GM19025 (cell line): ENCODE measurements around the gene FRMD8.

Experiments
- ATAC-seq: cut with Tn5 transposase; IDR thresholded peaks from one replicate; pipeline ENCODE4 v1.9.1; 2021; ENCODE audit warnings: mild to moderate bottlenecking, low read depth, moderate library complexity; ENCODE audit not compliant: unreplicated experiment

The FRMD8 gene

GRCh38 chr11:65373839-65374580 is 12.4 kb upstream of the FRMD8 start:
- ATAC-seq: no peak

GRCh38 chr11:65375012-65375411 is 11.4 kb upstream of the FRMD8 start:
- no peak for ATAC-seq

GRCh38 chr11:65376138-65376713 is 10.2 kb upstream of the FRMD8 start:
- no peak for ATAC-seq

- no peak for ATAC-seq
Observed at GRCh38 chr11:65377036-65377435, 9.4 kb upstream of the FRMD8 start.

- ATAC-seq: no peak
Observed at GRCh38 chr11:65377777-65378176, 8.7 kb upstream of the FRMD8 start.

GRCh38 chr11:65378208-65378927 is 8.1 kb upstream of the FRMD8 start:
- no peak for ATAC-seq

GRCh38 chr11:65378928-65379638 is 7.4 kb upstream of the FRMD8 start:
- ATAC-seq: no peak

- ATAC-seq: no peak
Observed at GRCh38 chr11:65379698-65380459, 6.6 kb upstream of the FRMD8 start.

- no peak for ATAC-seq
Observed at GRCh38 chr11:65380460-65381119, 5.8 kb upstream of the FRMD8 start.

- no peak for ATAC-seq
Observed at GRCh38 chr11:65381716-65382032, 4.8 kb upstream of the FRMD8 start.

GRCh38 chr11:65382033-65382803 is 4.2 kb upstream of the FRMD8 start, which contains the start of gene SLC25A45:
TSS of gene SLC25A45 (minus strand) at chr11:65382646. CDS start at chr11:65381951, 695 bp downstream.
- peak; percentile 49 for ATAC-seq

- ATAC-seq: no peak
Observed at GRCh38 chr11:65382804-65383368, 3.6 kb upstream of the FRMD8 start.

GRCh38 chr11:65383778-65384177 is 2.7 kb upstream of the FRMD8 start:
- no peak for ATAC-seq

- no peak for ATAC-seq
Observed at GRCh38 chr11:65384301-65384889, 2.0 kb upstream of the FRMD8 start.

GRCh38 chr11:65388731-65389130 is 2.3 kb downstream of the FRMD8 start:
- ATAC-seq: no peak

- ATAC-seq: no peak
Observed at GRCh38 chr11:65389294-65389980, 3.0 kb downstream of the FRMD8 start.

GRCh38 chr11:65390099-65390941 is 3.9 kb downstream of the FRMD8 start:
- no peak for ATAC-seq
